ENCODE measurements around the gene GMPR2.
"Not testable (repeated sequence)": the region's sequence is repeated elsewhere in the genome, so short reads cannot be mapped to it uniquely, and the experiment has no call there.

The GMPR2 gene

DNA sequence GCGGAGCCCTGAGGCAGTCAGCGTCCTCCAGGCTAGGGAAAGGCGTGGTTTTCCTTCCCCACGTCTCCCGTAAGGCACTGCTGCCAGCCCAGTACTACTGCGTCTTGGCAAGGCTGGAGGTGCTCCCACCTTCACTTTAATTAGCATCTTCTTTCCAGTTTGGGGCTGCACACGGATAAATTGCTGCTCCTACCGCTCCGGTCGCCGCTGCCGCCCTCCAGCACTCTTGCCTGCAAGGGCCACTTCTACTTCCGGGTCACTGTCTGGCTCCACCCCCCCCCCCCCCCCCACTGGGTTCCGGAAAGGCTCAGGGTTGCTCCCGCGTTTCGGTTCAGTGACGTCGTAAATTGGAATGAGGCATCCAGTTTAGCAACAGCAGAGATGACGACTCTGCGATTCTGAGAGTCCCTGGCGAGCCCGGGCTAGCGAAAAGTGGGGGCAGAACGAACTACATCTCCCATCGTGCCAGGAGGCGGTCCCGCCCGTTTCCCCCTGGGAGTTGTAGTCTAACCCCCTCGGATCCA is 546 bp upstream of the GMPR2 start, which contains the start of gene NEDD8:
Gene NEDD8, minus strand, starts transcription at position 247 of the 524 bp plus-strand sequence. Its CDS starts 100 bp downstream, at position 147.
- peak; percentile 91 to 92 for DNase-seq

DNA sequence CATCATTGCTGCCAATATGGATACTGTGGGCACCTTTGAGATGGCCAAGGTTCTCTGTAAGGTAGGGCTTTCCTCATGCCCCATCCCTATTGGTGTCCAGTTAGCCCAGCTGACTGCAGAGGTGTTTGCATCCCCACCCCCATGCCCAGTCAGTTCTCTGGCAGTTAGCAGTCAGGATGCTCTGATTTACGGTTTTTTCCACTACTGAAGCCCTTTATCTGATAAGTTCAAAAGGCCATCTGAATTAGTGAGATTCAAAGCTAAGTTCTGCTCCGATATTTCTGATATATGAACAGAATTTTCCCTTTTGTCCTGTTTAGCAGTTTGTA is 773 bp downstream of the GMPR2 start:
- no peak for DNase-seq

DNA sequence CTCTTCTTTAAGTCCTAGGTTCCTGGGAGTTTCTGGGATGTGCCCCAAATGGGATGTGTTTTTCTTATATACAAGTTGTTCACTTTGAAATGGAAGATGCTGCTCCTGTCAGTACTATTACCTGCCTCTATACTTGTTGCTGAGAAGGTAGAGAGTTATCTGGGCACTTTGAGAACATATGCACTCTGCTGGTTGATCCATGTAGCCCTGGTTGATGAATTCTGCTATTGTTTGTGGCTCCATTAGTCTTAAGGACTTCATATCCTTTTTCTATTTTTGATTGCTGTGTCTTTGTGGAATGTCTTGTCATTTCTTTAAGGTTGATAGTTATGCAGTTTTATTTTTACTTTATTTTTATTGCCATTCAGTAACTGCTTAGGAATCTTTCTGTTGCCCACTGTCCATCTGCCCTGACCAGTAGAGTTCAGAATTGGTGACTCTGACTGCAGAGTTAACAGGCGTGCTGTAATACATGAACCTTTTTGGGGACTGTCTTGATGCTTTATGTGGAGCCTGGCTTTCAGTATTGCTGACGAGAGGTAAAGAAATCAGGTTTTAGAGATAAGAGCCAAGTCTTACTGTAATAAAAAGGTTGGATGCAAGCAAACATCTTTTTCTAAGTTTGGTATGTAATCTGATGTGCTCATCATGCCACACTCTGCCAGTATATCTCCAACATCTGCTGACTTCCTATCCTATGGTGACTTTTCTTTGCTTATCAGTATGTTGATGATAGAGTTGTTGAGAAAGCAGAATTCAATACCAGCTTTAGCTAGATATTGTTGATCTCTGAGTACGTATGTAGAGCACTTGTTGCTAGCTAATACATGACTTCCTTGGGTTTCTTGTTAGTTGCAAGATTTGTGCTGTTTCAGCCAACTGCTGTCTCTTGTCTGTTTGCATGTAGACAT is 1.6 kb downstream of the GMPR2 start:
- no peak for DNase-seq

DNA sequence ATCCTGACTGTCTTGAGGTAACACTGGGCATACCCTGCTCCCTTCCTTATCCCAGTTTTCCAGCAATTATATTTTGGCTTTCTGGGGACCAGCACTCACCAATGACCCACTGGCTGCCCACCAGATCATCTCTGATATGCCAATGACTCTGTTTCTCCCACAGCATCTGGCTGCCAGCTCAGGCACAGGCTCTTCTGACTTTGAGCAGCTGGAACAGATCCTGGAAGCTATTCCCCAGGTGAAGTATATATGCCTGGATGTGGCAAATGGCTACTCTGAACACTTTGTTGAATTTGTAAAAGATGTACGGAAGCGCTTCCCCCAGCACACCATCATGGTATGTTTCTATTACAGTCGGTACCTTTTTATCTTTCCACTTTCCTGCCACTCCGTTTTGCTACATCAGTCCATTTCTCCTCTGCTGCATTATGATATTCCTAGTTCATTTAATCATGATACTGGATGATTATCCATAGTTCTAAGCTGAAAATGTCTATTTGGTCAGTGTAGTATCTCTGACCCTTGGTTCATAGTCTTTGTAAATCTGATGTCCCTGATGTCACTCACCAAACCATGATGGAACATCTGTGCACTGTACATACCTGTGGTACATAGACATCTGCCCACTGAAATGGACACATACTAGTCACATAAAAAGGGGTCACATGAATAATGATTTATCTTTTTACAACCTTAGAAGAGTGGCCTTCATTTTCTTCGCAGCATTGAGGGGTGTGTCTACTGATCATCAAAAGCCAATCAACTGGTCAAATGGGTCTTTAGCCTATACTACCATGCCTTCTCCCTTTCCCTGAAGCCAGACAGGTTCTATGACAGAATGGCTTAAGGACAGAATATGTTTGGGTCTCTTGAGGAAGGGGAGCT is 3.3 kb downstream of the GMPR2 start:
- DNase-seq, result no peak

DNA sequence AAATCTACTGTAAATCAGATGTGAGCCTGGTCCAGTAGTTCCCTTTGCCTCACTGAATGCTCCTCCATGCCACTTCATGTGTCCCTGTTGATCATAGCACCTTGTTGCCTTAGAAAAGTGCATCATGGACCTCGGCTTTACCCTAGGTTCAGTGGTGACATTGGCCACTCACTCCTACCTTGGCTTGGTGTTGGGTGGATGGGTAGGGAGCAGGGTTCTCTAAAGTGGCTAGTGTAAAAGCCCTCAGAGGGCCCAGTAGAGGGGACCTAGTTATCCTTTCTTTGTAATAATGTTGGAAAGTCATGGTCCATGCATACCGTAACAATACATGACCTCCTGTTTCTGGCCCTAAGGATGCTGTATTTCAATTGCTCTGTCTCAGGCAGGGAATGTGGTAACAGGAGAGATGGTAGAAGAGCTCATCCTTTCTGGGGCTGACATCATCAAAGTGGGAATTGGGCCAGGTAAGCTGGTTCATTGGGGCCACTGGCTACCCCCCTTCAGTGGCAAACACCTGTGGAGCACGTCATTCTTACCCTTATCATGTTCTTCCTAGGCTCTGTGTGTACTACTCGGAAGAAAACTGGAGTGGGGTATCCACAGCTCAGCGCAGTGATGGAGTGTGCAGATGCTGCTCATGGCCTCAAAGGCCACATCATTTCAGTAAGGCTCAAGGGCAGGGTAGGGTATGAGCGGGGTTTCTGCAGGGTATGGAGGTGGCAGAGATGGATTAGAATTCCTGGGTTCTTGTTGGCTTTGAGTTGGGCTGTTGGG is 4.1 kb downstream of the GMPR2 start:
- DNase-seq, result no peak

DNA sequence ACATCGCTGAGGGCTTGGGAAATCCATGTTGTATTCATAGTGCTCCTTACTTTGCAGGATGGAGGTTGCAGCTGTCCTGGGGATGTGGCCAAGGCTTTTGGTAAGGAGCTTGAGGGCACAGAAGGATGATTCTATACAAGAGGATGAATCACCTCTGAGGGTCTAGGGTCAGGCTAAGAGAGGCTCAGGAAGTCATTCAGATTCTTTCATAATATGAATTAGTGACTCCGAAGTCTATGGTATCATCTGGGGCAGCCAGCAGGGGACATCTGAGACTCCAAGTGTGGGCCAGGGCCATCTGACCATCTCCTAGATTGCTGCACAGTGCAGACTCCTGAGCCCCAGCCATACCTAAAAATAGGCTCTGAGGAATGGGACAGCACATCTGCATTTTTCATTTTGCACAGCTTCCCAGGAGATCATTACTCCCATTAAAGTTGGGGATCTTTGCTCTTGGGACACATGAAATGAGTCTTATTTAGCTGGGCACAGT is 4.8 kb downstream of the GMPR2 start:
- DNase-seq, result no peak

DNA sequence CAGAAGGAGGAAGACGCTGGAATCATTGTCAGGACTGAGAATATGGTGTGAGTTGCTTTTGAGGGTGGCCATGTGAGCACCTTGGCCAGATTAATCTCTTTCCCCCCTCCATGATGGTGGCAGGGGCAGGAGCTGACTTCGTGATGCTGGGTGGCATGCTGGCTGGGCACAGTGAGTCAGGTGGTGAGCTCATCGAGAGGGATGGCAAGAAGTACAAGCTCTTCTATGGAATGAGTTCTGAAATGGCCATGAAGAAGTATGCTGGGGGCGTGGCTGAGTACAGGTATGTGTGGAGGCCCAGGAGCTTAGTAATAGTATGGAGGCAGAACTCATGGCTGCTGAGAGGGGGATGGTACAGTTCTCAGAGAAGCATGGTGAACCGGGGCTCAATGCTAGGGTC is 5.4 kb downstream of the GMPR2 start:
- no peak for DNase-seq

DNA sequence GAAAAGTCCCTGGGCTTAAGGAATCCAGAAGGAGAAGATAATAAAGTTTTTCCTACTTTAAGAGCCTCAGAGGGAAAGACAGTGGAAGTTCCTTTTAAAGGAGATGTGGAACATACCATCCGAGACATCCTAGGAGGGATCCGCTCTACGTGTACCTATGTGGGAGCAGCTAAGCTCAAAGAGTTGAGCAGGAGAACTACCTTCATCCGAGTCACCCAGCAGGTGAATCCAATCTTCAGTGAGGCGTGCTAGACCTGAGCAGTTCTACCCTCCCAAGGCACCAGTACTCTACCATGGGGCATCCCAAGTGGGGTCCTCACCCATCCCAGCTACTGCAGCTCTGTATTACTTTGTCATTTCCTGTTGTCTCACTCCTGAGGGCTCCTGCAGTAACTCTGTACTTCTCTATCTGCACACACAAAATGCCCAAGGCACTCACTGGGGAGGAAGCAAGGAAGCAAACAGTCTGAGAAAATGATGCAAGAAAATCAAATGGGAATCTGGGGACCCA is 5.9 kb downstream of the GMPR2 start:
- DNase-seq, result no peak

DNA sequence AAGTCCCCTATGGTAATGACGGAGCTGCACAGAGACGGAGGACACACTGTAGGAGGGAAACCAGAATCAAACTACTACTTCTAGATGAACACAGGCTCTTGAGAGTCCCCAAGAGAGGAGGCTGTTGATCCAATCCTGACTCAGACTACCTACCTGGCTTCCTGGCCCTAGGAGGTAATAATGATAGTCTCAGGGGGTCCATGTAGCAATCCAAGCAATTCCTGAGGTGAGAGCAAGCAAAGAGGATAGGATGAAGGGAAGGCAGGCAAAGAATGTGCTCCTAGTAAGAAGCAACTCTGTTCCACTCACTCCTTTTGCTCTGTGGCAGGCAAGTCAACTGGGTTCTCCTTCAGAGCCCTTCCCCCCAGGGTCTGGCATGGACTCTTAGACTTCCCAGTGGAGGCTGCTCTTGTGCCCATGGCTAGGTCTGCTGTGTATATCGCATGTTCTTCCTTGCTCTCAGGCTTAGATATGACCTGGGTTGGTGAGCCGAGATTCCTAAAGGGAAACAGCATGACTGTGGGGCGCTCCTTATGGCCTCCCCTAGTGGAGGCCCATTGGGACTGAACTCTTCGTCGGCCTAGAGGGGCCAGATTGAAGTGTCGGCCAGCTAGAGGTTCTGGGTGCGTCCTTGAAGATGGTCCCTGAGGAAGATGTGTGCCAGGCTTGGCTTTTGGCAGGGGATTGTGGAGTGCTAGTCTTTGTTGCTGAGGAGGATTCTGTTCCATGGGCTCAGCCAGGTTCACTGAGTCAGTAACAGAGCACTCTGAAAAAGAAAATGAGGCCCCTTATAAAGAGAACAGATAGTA is 7.6 kb downstream of the GMPR2 start:
- DNase-seq, result no peak

DNA sequence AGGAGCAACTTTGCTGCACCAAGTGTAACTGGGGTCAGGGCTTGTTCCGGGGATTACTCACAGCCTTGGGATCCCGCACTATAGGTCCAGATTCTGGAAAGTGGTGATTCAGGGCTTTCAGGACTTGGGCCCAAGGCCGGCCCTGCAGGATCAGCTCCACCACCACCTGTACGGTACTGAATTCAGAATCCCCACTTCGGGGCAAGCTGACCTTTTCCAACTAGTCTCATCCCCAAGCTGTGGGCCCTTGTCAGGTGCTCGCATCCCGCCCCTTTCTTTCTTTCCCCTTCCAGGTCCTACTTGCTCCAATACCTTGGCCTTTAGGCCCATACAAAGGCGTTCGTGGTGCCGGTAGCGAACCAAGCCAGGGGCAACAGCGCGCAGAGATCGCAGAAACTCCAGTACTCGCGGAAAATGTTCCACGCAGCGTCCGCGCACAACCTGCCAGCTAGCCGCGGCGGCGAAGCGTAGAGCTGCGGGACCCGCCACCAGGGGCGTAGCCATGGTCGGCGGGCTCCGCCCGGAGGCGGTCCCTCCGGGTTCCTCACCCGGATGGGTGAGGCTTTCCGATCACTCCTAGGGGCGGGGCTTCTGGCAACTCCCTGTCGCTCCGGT is 9.2 kb downstream of the GMPR2 start:
- peak; percentile 94 to 95 for DNase-seq

DNA sequence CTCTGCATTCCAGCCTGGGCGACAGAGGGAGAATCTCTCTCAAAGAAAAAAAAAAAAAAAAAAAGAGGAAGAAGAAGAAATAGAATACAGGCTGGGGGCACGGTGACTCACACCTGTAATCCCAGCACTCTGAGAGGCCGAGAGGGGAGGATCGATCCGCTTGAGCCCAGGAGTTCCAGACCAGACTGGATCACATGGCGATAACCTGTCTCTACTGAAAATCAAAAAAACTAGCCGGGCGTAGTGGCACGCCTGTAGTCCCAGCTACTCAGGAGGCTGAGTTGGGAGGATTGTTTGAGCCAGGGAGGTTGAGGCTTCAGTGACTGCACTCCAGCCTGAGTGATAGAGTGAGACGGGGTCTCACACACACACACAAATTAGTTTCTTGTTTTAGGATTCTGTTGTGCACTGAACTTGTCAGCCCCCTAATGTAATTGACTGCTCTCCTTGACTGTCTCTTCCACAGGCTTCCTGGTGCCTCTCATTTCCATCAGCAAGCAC is 10.7 kb downstream of the GMPR2 start:
- peak in 1 of 2 donors; percentile 12 for DNase-seq

DNA sequence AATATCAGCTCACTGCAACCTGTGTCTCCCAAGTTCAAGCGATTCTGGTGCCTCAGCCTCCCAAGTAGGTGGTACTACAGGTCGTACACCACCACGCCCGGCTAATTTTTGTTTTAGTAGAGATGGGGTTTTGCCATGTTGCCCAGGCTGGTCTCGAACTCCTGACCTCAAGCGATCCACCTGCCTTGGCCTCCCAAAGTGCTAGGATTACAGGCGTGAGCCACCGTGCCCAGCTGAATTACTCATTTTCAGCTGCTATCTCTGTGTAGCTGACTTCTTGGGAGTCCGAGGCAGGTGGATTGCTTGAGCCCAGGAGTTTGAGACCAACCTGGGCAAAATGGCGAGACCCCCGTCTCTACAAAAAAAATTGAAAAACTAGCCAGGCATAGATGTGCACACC is 12.6 kb downstream of the GMPR2 start:
- not testable (repeated sequence) for DNase-seq

DNA sequence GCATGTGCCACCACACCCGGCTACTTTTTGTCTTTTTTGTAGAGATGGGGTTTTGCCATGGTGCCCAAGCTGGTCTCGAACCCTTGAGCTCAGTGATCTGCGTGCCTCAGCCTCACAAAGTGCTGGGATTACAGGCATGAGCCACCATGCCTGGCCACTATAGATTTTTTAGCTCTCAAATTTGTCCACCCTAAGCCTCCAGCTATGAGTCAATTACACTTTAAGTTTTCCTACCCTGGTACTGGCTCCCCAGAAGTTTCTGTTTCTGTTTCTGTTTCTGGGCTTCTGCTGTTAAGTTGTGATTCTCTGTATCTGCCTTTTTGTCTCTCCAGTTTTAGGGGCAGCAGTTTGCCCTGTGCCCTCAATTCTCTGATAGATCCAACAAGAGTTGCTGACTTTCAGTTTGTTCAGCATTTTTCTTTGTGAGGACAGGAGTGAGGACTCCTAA is 14.1 kb downstream of the GMPR2 start:
- DNase-seq, result peak in 1 of 2 donors; percentile 25

DNA sequence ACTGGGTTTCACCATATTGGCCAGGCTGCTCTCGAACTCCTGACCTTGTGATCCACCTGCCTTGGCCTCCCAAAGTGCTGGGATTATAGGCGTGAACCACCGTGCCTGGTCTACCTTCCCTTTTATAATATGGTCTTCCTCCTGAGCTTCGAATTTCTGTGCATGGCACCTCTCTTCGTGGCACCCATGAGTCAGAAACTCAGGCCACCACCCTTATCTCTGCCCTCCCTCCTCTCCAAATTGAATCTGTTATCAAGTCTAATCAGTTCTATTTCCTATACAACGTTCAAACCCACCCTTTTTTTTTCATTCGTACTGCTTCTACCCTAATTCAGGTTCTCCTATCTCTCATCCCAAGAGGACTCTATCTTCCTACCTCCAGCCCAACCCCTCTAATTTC is 14.7 kb downstream of the GMPR2 start:
- DNase-seq, result no peak

DNA sequence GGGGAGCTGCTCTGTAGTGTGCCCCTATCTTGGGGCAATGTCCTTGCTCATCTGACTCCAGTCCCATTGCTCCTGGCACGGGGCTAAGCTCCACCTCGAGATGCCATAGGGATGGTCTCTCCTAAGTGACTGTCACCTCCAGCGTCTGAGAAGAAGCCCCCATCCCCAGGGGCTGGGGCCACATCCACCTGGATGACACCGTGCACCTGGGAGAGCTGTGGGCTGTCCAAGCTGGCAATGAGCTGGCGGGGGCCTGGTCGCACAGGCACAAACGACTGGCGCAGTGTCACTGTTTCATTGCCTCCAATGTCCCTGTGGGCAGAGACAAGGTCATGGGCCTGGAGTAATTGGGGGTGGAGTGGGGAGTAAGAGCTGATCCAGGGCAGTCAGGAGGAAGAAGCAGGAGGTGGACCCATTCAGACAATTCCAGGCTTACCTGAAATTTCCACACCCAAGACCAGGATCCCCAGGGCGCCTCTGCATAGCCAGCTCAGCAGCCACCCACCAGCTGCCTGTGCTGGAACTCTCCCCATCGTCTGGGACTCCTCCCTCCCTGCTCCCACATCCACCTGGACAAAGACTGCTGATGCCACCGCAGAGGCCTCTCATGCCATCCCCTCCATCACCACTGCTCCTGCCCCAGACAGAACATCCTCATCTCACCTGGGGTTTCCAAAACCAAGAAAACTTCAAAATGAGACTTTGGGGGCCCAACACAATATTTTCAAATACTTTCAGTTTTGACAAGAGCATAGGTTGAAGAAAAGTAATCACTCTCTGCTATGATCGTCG is 16.7 kb downstream of the GMPR2 start:
- no peak for DNase-seq

DNA sequence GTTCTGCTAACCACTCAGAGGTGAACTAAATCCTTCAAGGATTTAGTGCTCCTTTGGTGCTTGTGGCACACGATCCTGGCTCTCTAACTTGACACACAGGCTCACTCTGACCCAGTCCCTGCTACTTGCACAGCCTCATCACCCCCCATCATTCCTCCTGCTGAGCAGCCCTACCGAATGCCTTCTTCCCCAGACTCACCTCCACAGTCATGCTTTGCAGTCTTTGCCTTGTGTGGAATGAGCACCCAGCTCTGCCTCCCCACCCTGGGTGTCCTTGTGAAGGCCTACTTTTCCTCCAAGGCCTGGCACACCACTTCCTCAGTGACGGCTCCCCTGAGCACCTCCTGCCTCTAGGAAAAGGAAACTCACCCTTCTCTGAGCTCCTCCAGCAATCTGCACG is 17.6 kb downstream of the GMPR2 start:
- DNase-seq, result no peak

DNA sequence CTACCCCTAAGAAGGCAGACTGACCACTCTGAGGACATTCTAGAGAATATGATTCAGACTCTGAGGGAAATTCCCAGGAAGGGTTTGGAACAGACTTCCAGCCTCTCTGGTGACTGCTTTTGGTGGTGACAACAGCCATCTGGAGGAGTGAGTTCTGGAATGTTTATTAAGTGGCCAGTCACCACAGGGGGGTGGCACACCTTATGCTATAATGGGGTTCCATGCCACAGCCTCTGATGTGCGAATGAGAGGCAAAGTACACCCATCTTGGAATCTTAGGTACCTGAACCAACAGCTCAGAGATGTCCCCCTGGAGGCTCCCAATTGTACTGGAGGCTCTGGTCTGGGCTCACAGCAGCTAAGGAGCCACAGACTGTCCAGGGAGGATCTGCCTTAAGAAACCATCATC is 19.2 kb downstream of the GMPR2 start:
- DNase-seq, result no peak

DNA sequence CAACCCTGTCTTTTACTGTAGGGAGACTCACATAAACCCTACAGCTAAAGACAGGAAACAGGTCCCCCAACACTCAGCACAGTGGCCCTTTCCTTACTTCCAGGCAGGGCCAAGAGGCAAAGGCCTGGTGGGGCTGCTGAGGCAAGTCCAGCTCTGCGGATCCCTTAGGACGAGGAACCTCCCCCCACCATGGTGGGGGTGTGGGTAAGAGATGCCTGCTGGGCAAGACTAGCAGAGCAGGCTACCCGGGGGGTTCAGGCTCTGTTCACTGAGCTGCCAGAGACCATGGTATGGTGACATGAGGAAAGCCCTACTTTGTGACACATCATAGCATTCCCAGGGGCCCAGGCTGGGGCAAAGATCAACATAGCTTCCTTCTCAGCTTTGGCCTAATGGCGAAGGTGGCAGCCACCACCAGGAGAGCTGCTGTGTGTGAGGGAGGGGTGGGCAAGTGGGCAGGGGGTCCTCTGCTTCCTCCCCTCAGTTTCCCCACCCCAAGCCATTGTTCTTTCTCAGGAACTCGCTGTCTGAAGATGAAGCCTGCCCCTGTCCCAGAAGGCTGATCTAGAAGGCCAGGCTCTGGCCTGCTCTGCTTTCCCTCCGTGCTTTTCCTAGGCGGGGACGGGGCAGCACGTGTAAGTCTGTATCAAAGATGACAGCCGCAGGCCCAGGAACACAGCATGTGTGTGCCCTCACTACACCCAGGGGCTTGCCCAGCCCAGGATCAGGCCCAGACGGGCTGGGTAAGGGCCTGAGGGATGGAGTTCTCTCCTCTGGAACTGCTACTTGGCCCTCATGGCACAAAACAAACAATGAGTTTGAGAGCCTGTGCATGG is 19.8 kb downstream of the GMPR2 start:
- DNase-seq, result no peak

DNA sequence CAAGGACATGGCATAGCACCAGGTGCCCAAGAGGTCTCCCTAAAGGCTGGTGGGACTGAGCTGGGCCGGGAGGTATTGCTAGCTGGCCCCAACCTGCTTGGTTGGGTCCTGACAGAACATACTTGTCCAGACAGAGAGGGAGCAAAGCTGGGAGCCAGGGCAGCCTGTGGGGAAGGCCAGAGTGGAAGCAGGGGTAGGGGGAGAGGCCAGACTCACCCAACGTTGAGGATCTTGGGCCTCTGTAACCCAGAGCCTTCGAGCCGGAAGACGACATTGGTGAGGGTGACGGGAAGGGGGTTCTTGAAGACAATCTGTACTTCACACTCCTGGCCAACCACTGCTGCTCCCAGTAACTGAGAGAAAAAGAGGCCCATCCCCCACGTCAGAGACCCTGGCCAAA is 21.2 kb downstream of the GMPR2 start:
- DNase-seq, result no peak

All from stimulated activated CD4-positive, alpha-beta T cell treated with anti-CD3 and anti-CD28 coated beads, Interleukin-2, amount 100 ng/mL, for 24 hours (primary cell).